Loucy (cell line): ENCODE results near the gene FADS2.

ENCODE experiments used
- H2AFZ ChIP-seq: fragments of 200-600 bp; sonication (generic); 2 replicates; pipeline ENCODE4 v1.6.0; 2016; ENCODE audit warnings: antibody characterized with exemption, mild to moderate bottlenecking, low read length, moderate library complexity
- H3F3A ChIP-seq: fragments of 200-600 bp; 2 replicates; pipeline ENCODE4 v1.6.0; 2016; ENCODE audit warnings: antibody characterized with exemption, low read depth, mild to moderate bottlenecking
- H3K27me3 ChIP-seq: fragments of 200-600 bp; sonication (generic); 2 replicates; pipeline ENCODE4 v1.6.1; 2014; ENCODE audit warnings: low read length, mild to moderate bottlenecking; ENCODE audit not compliant: insufficient read depth, poor library complexity, severe bottlenecking
- H3K36me3 ChIP-seq: fragments of 200-600 bp; sonication (generic); 2 replicates; pipeline ENCODE4 v1.6.1; 2016; ENCODE audit warnings: low read length; ENCODE audit not compliant: insufficient read depth
- H3K4me1 ChIP-seq: fragments of 200-600 bp; sonication (generic); 2 replicates; pipeline ENCODE4 v1.5.1; 2014; ENCODE audit warnings: low read length, mild to moderate bottlenecking; ENCODE audit not compliant: insufficient read depth, poor library complexity, severe bottlenecking
- H3K4me2 ChIP-seq: fragments of 200-600 bp; sonication (generic); 2 replicates; pipeline ENCODE4 v1.6.0; 2014; ENCODE audit warnings: antibody characterized with exemption, low read length, low read depth, mild to moderate bottlenecking; ENCODE audit not compliant: poor library complexity, severe bottlenecking
- H3K4me3 ChIP-seq: fragments of 200-600 bp; sonication (generic); 2 replicates; pipeline ENCODE4 v1.5.1; 2014; ENCODE audit warnings: low read length, mild to moderate bottlenecking, mixed read lengths; ENCODE audit not compliant: poor library complexity, severe bottlenecking
- H3K79me2 ChIP-seq: fragments of 200-600 bp; sonication (generic); 2 replicates; pipeline ENCODE4 v1.6.1; 2014; ENCODE audit warnings: low read length; ENCODE audit not compliant: insufficient read depth
- H3K9ac ChIP-seq: fragments of 200-600 bp; sonication (generic); 2 replicates; pipeline ENCODE4 v1.6.0; 2014; ENCODE audit warnings: mild to moderate bottlenecking, low read depth, low read length, moderate library complexity; ENCODE audit not compliant: poor library complexity, severe bottlenecking
- H3K9me2 ChIP-seq: fragments of 200-600 bp; sonication (generic); replicated peaks from 2 replicates; pipeline ENCODE4 v1.6.1; 2016; ENCODE audit warnings: low read depth, low read length, mixed read lengths
- H3K9me3 ChIP-seq: fragments of 200-600 bp; sonication (generic); 2 replicates; pipeline ENCODE4 v1.6.1; 2014; ENCODE audit warnings: mild to moderate bottlenecking, antibody characterized with exemption, low read length, low read depth; ENCODE audit not compliant: insufficient read depth
- H4K20me1 ChIP-seq: fragments of 200-600 bp; sonication (generic); 2 replicates; pipeline ENCODE4 v1.6.0; 2014; ENCODE audit warnings: antibody characterized with exemption, low read length, mild to moderate bottlenecking; ENCODE audit not compliant: insufficient read depth, poor library complexity, severe bottlenecking
- EZH2phosphoT487 ChIP-seq: fragments of 200-600 bp; IDR thresholded peaks from 2 replicates; pipeline ENCODE4 v1.6.1; 2018; ENCODE audit warnings: antibody characterized with exemption, mild to moderate bottlenecking, moderate library complexity, borderline replicate concordance
- TF ChIP-seq, protein P1 (sequence below): fragments of 200-600 bp; sonication (generic); conservative IDR thresholded peaks from 2 replicates; pipeline ENCODE4 v1.5.1; 2014; ENCODE audit warnings: mild to moderate bottlenecking, antibody characterized with exemption, low read length

FADS2 gene

DNA sequence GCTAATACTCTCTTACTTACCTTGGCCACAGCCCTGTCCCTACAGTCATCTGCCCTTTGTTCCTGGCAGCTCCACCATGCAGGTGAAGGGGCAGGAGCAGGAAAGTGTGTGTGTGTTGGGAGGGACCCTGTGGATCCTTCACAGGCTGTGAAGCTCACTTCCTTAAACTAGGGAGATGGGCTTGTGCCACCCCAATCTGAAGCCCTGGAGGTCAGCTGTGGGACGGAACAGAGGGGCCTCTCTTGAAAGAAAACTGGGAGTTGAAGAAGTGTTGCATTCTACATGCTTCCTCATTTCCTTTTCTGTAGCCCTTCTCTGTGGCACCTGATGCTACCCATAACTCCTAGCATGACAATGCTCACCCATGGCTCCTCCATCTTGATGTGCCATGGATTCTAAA lies 23.0 kb upstream of the FADS2 start:
- Histone ChIP-seq H3K4me1 (no peaks in the 10 kb centered on the region), H2AFZ (no peak overlapping the region), H3K79me2 (no peaks in the 10 kb centered on the region; the same call in 1 of the 2 replicates), H3K27me3 (no peaks in the 10 kb centered on the region), H3K4me3 (no peak overlapping the region), H3K9ac (no peak overlapping the region), H3K9me3 (no peaks in the 10 kb centered on the region), H3F3A (no peaks in the 10 kb centered on the region), H3K4me2 (no peak overlapping the region), H3K9me2 (no peaks in the 10 kb centered on the region), H3K36me3 (peaks cover 85% of the 10 kb centered on the region; the same call in 1 of the 2 replicates), H4K20me1 (peaks cover 6% of the 10 kb centered on the region)
- TF ChIP-seq EZH2phosphoT487, result no peak
- TF ChIP-seq, protein P1, sequence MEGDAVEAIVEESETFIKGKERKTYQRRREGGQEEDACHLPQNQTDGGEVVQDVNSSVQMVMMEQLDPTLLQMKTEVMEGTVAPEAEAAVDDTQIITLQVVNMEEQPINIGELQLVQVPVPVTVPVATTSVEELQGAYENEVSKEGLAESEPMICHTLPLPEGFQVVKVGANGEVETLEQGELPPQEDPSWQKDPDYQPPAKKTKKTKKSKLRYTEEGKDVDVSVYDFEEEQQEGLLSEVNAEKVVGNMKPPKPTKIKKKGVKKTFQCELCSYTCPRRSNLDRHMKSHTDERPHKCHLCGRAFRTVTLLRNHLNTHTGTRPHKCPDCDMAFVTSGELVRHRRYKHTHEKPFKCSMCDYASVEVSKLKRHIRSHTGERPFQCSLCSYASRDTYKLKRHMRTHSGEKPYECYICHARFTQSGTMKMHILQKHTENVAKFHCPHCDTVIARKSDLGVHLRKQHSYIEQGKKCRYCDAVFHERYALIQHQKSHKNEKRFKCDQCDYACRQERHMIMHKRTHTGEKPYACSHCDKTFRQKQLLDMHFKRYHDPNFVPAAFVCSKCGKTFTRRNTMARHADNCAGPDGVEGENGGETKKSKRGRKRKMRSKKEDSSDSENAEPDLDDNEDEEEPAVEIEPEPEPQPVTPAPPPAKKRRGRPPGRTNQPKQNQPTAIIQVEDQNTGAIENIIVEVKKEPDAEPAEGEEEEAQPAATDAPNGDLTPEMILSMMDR, result no peak

DNA sequence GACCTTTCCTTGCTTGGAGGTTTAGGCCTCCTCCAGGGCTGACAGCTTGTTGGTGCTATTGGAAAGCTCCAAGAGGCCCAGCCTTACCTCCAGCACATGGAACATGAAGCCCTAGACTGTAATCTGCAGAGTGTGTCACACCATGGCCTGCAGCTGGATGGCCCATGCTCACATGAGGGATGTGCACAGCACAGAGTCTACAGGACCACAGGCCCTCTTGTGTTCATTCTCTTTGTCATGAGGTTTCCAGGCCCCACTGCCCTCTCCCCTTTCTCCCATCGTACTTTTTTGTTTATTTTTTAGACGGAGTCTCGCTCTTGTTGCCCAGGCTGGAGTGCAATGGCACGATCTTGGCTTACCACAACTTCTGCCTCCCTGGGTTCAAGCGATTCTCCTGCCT lies 21.3 kb upstream of the FADS2 start:
- Histone ChIP-seq H3K9me2 (no peaks in the 10 kb centered on the region), H3K79me2 (peaks cover 1% of the 10 kb centered on the region; the same call in 1 of the 2 replicates), H3K27me3 (no peaks in the 10 kb centered on the region), H3F3A (no peaks in the 10 kb centered on the region), H3K4me2 (no peak overlapping the region), H3K9me3 (no peaks in the 10 kb centered on the region), H3K9ac (no peak overlapping the region), H3K4me1 (no peaks in the 10 kb centered on the region), H3K36me3 (peaks cover 93% of the 10 kb centered on the region; the same call in 1 of the 2 replicates), H3K4me3 (no peak overlapping the region), H2AFZ (no peak overlapping the region), H4K20me1 (no peaks in the 10 kb centered on the region)
- no peak for TF ChIP-seq EZH2phosphoT487
- TF ChIP-seq, protein P1, result no peak

DNA sequence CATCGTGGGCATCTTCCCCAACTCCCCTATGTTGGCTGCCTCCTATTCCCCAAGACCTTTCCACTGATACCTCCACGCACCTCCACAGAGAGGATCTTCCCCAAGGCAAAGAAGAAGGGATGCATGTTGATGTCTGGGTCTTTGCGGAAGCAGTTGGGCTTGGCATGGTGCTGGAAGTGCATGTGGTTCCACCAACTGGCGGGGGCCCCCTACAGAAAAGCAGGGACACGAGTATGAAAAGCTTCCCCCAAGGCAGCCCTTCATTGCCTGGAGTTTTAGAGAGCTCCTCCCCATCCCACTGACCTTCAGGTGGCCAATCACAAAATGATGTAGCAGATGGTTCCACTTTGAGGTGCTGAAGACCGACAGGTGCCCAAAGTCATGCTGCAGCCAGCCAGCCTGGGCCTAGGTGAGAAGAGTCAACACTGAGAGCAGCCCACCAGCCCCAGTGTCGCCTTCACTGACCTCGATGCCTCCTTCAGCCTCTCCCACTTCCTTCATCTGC lies 17.4 kb upstream of the FADS2 start:
- Histone ChIP-seq H3K4me2 (no peak overlapping the region), H3K9me3 (no peaks in the 10 kb centered on the region), H3K36me3 (peaks cover 72% of the 10 kb centered on the region; the same call in 1 of the 2 replicates), H2AFZ (no peak overlapping the region), H4K20me1 (peaks cover 20% of the 10 kb centered on the region), H3F3A (no peaks in the 10 kb centered on the region), H3K9ac (no peak overlapping the region), H3K4me1 (peaks cover 10% of the 10 kb centered on the region), H3K27me3 (peaks cover 5% of the 10 kb centered on the region), H3K4me3 (no peak overlapping the region), H3K79me2 (peaks cover 40% of the 10 kb centered on the region), H3K9me2 (no peaks in the 10 kb centered on the region)
- TF ChIP-seq, protein P1, result no peak
- no peak for TF ChIP-seq EZH2phosphoT487
